ENCODE data around the gene OR2A42. TPM values are rescaled to one million over a fixed set of nuclear protein-coding genes. Genes with fewer than 3 reads are reported as not detected.
"Not testable (repeated sequence)": the region's sequence is repeated elsewhere in the genome, so short reads cannot be mapped to it uniquely, and the experiment has no call there.

OR2A42 gene
- total RNA-seq, 1 experiment from 2014 or later: not detected

DNA sequence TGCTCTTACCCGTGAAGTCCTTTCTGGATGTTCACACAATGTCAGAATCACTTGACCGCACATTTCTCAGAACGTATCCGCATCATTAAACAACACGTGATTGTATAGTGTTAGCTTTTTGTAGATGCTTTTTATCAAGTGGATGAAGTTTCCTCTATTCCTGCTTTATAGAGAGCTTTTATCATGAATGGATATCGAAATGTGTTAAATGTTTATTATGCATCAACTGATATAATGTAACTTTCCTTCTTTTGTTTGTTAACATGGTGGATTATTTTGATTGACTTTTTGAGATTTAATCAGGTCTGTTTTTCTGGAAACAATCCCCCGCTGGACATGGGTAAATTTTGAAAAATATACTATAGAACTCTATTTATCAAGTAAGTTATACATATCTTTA is 25.3 kb upstream of the OR2A42 start, which contains the start of gene OR2A7:
Gene OR2A7 (minus strand): TSS at position 101 of the 400 bp plus-strand sequence. CDS start 5,164 bp downstream, outside the sequence.
- not testable (repeated sequence) for H2BK5ac ChIP-seq (ENCODE audit: insufficient read length, low read length); H2BK120ac ChIP-seq (ENCODE audit: low read depth, low read length, poor library complexity, severe bottlenecking); H2AK5ac ChIP-seq (ENCODE audit: insufficient read length, low read length); H3K56ac ChIP-seq (ENCODE audit: insufficient read length, low read depth, low read length); H2BK20ac ChIP-seq (ENCODE audit: low read depth, low read length, poor library complexity, severe bottlenecking); H3K4me1 Mint-ChIP-seq; H3K23ac ChIP-seq (ENCODE audit: insufficient read length, low read depth, low read length); H3K4me1 ChIP-seq (ENCODE audit: insufficient read depth, low read length); H3K27ac Mint-ChIP-seq; H4K20me1 ChIP-seq (ENCODE audit: control insufficient read depth, insufficient read depth, insufficient read length); H4K91ac ChIP-seq (ENCODE audit: insufficient read length, low read depth, low read length); H3K27me3 ChIP-seq (ENCODE audit: insufficient read depth, low read length); H2AFZ ChIP-seq (ENCODE audit: low read length); H3K4me2 ChIP-seq (ENCODE audit: insufficient read depth, insufficient read length, low read length); H3K18ac ChIP-seq (ENCODE audit: insufficient read length, low read depth, low read length); DNase-seq; H3K4me3 Mint-ChIP-seq; H3K4ac ChIP-seq (ENCODE audit: low read depth, low read length); H3K36me3 Mint-ChIP-seq (ENCODE audit: insufficient read depth in 1 of 3, low read depth in 3 of 3); H2BK12ac ChIP-seq (ENCODE audit: insufficient read length, low read depth, low read length); H3K79me1 ChIP-seq (ENCODE audit: insufficient read depth, low read depth, low read length, poor library complexity, severe bottlenecking); H3K9me3 Mint-ChIP-seq; H3K27me3 Mint-ChIP-seq (ENCODE audit: low read depth); H3K14ac ChIP-seq (ENCODE audit: insufficient read depth, low read length); H3K27ac ChIP-seq (ENCODE audit: insufficient read length, low read depth, low read length); H3T11ph ChIP-seq (ENCODE audit: low read length); H4K5ac ChIP-seq (ENCODE audit: insufficient read length, low read depth, low read length); H3K79me2 ChIP-seq (ENCODE audit: insufficient read depth, low read length); H3K23me2 ChIP-seq (ENCODE audit: insufficient read length, low read depth, low read length, poor library complexity, severe bottlenecking); H4K8ac ChIP-seq (replicated peaks; ENCODE audit: insufficient read length, low read depth, low read length); H3K9me3 ChIP-seq (ENCODE audit: control insufficient read depth, low read depth, low read length); H3K9ac ChIP-seq (ENCODE audit: extremely low read depth, insufficient read length, low read length); H2BK15ac ChIP-seq (ENCODE audit: low read depth, low read length)
- no CpG with 5 or more reads among the region's 7 CpGs for WGBS (ENCODE audit: extremely low coverage, insufficient read length, low lambda C conversion rate)

DNA sequence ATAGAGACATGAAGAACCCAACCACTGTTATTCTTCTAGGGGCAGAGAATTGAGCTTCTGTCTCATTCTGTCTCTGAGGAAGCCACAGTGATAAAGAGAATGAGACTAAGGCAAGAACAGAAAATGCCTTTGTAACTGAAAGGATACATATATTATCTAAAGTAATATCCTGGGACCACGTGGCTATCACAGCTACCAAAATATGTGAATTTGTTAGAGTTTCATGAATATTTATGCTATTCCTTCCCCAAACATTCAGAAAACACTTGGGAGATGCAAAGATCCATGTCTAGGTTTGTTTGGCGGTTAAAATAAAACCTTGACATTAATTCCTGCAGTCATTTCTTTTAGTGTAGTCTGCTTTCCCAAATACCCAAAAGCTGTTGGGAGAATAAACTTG is 22.7 kb upstream of the OR2A42 start:
- H3K36me3 Mint-ChIP-seq (ENCODE audit: insufficient read depth in 1 of 3, low read depth in 3 of 3); H3K9ac ChIP-seq (ENCODE audit: extremely low read depth, insufficient read length, low read length); DNase-seq; H3K4me1 Mint-ChIP-seq; H2BK20ac ChIP-seq (ENCODE audit: low read depth, low read length, poor library complexity, severe bottlenecking); H2AFZ ChIP-seq (ENCODE audit: low read length); H2AK5ac ChIP-seq (ENCODE audit: insufficient read length, low read length); H3K9me3 Mint-ChIP-seq; H3K27ac Mint-ChIP-seq; H2BK15ac ChIP-seq (ENCODE audit: low read depth, low read length); H3K27me3 ChIP-seq (ENCODE audit: insufficient read depth, low read length); H3K79me1 ChIP-seq (ENCODE audit: insufficient read depth, low read depth, low read length, poor library complexity, severe bottlenecking); H4K20me1 ChIP-seq (ENCODE audit: control insufficient read depth, insufficient read depth, insufficient read length); H3K56ac ChIP-seq (ENCODE audit: insufficient read length, low read depth, low read length); H2BK5ac ChIP-seq (ENCODE audit: insufficient read length, low read length); H3T11ph ChIP-seq (ENCODE audit: low read length); H3K4me2 ChIP-seq (ENCODE audit: insufficient read depth, insufficient read length, low read length); H3K23me2 ChIP-seq (ENCODE audit: insufficient read length, low read depth, low read length, poor library complexity, severe bottlenecking); H3K27me3 Mint-ChIP-seq (ENCODE audit: low read depth); H2BK12ac ChIP-seq (ENCODE audit: insufficient read length, low read depth, low read length); H3K23ac ChIP-seq (ENCODE audit: insufficient read length, low read depth, low read length); H3K4ac ChIP-seq (ENCODE audit: low read depth, low read length); H4K91ac ChIP-seq (ENCODE audit: insufficient read length, low read depth, low read length); H3K4me1 ChIP-seq (ENCODE audit: insufficient read depth, low read length); H3K9me3 ChIP-seq (ENCODE audit: control insufficient read depth, low read depth, low read length); H3K27ac ChIP-seq (ENCODE audit: insufficient read length, low read depth, low read length); H3K79me2 ChIP-seq (ENCODE audit: insufficient read depth, low read length); H4K8ac ChIP-seq (replicated peaks; ENCODE audit: insufficient read length, low read depth, low read length); H4K5ac ChIP-seq (ENCODE audit: insufficient read length, low read depth, low read length); H3K18ac ChIP-seq (ENCODE audit: insufficient read length, low read depth, low read length); H3K14ac ChIP-seq (ENCODE audit: insufficient read depth, low read length); H2BK120ac ChIP-seq (ENCODE audit: low read depth, low read length, poor library complexity, severe bottlenecking); H3K4me3 Mint-ChIP-seq: not testable (repeated sequence)
- WGBS (ENCODE audit: extremely low coverage, insufficient read length, low lambda C conversion rate): no CpG with 5 or more reads among the region's 2 CpGs
